Measurements from ENCODE around the gene EDAR. TPM values are rescaled to one million over a fixed set of nuclear protein-coding genes. Genes with fewer than 3 reads are reported as not detected.

The EDAR gene
- polyA plus RNA-seq, 3 donors: not detected

GRCh38 chr2:108988076-108988795 lies 784 bp downstream of the EDAR start:
- Mint-ChIP-seq H3K36me3 (no peaks in the 10 kb centered on the region), H3K4me3 (no peak overlapping the region)
- 96% methylated on average over 14 of the region's 19 CpGs for WGBS (ENCODE audit: insufficient coverage)

GRCh38 chr2:108986916-108987510 lies 2.0 kb downstream of the EDAR start:
- Mint-ChIP-seq H3K4me3 (no peak overlapping the region), H3K9me3 (no peaks in the 10 kb centered on the region), H3K36me3 (no peaks in the 10 kb centered on the region), H3K27me3 (ENCODE audit: low read depth in 3 of 3) (peaks cover 0 to 10% (median 4%) of the 10 kb centered on the region in 3 donors), H3K27ac (no peak overlapping the region), H3K4me1 (no peaks in the 10 kb centered on the region)
- Histone ChIP-seq H3K9me3 (replicated peaks in 1 of 2; ENCODE audit: control insufficient read depth in 1 of 2, insufficient read depth in 1 of 2, low read length in 2 of 2) (no peaks in the 10 kb centered on the region), H4K20me1 (ENCODE audit: insufficient read depth, low read length) (no peaks in the 10 kb centered on the region), H2AFZ (ENCODE audit: insufficient read depth, low read depth, low read length, poor library complexity, severe bottlenecking) (no peak overlapping the region), H3K27me3 (ENCODE audit: control insufficient read depth in 2 of 2, insufficient read depth in 2 of 2, low read length in 2 of 2) (no peaks in the 10 kb centered on the region), H3K4me1 (ENCODE audit: control insufficient read depth in 1 of 2, insufficient read depth in 2 of 2, low read length in 2 of 2) (no peaks in the 10 kb centered on the region), H3K27ac (ENCODE audit: low read depth in 1 of 2, low read length in 2 of 2) (no peak overlapping the region), H3K9ac (ENCODE audit: insufficient read depth, low read length, poor library complexity, severe bottlenecking) (no peak overlapping the region), H3K36me3 (replicated peaks in 1 of 2; ENCODE audit: control insufficient read depth in 1 of 2, insufficient read depth in 2 of 2, low read length in 2 of 2) (no peaks in the 10 kb centered on the region), H3K4me3 (replicated peaks in 1 of 3; ENCODE audit: low read depth in 2 of 3, low read length in 3 of 3) (no peak overlapping the region), H3K4me2 (replicated peaks; ENCODE audit: extremely low read depth, low read length, poor library complexity, severe bottlenecking) (no peak overlapping the region), H3K79me2 (ENCODE audit: insufficient read depth, low read length) (no peaks in the 10 kb centered on the region)
- DNase-seq: no peak
- WGBS (ENCODE audit: insufficient coverage): 95% methylated on average over 7 of the region's 7 CpGs
- intact Hi-C loops (cut with micrococcal nuclease): no loop called here
- TF ChIP-seq CTCF (IDR thresholded peaks at IDR 0.05): no peak

More at GRCh38 chr2:108988076-108988795, 784 bp downstream of the EDAR start:
- Histone ChIP-seq H3K4me1 (ENCODE audit: control insufficient read depth in 1 of 2, insufficient read depth in 2 of 2, low read length in 2 of 2) (no peaks in the 10 kb centered on the region), H3K4me2 (replicated peaks; ENCODE audit: extremely low read depth, low read length, poor library complexity, severe bottlenecking) (no peak overlapping the region), H4K20me1 (ENCODE audit: insufficient read depth, low read length) (no peaks in the 10 kb centered on the region), H3K27me3 (ENCODE audit: control insufficient read depth in 2 of 2, insufficient read depth in 2 of 2, low read length in 2 of 2) (no peaks in the 10 kb centered on the region), H3K36me3 (replicated peaks in 1 of 2; ENCODE audit: control insufficient read depth in 1 of 2, insufficient read depth in 2 of 2, low read length in 2 of 2) (no peaks in the 10 kb centered on the region), H3K4me3 (replicated peaks in 1 of 3; ENCODE audit: low read depth in 2 of 3, low read length in 3 of 3) (no peak overlapping the region), H3K27ac (ENCODE audit: low read depth in 1 of 2, low read length in 2 of 2) (no peak overlapping the region), H3K9ac (ENCODE audit: insufficient read depth, low read length, poor library complexity, severe bottlenecking) (no peak overlapping the region), H2AFZ (ENCODE audit: insufficient read depth, low read depth, low read length, poor library complexity, severe bottlenecking) (no peak overlapping the region), H3K9me3 (replicated peaks in 1 of 2; ENCODE audit: control insufficient read depth in 1 of 2, insufficient read depth in 1 of 2, low read length in 2 of 2) (no peaks in the 10 kb centered on the region), H3K79me2 (ENCODE audit: insufficient read depth, low read length) (no peaks in the 10 kb centered on the region)
- TF ChIP-seq CTCF (IDR thresholded peaks at IDR 0.05): no peak
- Mint-ChIP-seq H3K27me3 (ENCODE audit: low read depth in 3 of 3) (peaks cover 2 to 10% (median 4%) of the 10 kb centered on the region in 3 donors), H3K27ac (no peak overlapping the region), H3K4me1 (no peaks in the 10 kb centered on the region), H3K9me3 (no peaks in the 10 kb centered on the region)
- DNase-seq: no peak
- intact Hi-C loops (cut with micrococcal nuclease): no loop called here
